HG03439 (cell line): ENCODE results near the gene PEA15.

Source experiments
- ATAC-seq: cut with Tn5 transposase; IDR thresholded peaks from one replicate; pipeline ENCODE4 v1.9.1; 2021; ENCODE audit warnings: mild to moderate bottlenecking, moderate library complexity; ENCODE audit not compliant: unreplicated experiment

The PEA15 gene

DNA sequence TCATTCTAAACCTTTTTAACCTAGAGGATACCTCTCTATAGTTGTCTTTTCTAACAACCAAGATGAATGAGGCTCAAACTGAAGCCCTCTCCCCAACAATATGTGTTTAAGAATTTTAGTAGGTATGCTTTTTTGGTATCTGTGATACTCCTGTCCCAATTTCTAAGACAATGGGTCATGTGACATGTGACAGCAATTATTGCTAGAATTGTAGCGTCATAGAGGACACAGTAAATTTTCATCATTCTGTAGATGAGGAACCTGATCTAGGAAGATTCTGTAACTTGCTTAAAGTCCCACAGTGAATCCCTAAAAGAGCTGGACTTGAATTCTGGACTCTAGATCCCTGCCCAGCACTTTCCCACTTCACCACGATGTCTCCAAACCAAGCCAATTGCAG is 26.5 kb upstream of the PEA15 start:
- no peak for ATAC-seq

DNA sequence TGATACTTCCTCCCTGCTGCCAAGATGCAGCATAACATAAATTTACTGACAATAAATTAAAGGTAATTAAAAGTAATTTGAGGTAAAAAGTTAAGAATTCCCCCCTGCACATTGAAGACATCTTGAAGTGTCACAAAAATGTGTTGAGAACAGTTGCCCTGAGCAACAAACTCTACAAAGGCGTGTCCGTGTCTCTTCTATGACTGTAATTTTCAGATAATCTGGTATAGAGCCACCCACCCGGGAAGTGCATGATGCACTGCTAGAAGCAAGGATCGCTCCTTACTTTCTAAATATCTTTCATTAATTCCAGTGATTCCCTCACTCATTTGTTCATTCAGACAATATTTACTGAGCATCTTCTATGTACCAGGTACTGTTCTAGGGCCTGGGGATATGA is 25.8 kb upstream of the PEA15 start:
- no peak for ATAC-seq

DNA sequence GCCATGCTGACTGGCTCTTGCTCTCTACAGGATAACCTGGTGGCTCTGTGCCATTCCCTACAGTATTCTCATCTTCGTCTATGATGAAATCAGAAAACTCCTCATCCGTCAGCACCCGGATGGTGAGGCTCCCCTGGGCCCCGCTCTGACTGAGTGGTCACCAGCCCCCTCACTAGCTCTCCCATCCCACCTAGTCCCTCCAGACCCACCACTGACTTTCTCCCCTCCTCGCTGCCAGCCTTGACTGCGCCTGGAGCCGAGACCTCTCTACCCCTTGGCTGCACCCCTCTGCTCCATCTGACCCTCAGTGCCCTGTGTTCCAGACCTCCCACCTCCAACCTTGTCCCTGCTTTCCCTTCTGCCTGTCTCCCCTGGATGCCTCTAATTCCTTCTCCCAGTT is 18.9 kb upstream of the PEA15 start:
- ATAC-seq: no peak

DNA sequence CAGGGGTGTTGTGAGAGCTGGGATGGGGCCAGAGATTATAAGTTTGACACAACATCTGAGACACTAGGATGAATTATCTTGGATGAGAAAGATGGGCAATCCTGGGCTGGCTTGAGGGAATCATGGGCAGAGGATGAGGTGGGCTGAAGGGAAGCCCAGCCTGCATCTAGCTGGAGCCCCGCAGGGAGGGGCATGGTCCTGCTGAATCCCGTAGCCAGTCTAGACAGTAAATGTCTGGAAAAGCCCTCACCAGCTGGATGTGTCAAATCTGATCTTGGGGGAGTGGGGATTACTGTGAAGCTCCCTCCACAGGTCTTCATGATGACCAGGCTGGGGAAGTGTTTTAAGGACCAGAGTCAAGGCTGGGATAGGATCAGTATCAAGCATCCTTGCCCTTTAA is 18.5 kb upstream of the PEA15 start:
- no peak for ATAC-seq

DNA sequence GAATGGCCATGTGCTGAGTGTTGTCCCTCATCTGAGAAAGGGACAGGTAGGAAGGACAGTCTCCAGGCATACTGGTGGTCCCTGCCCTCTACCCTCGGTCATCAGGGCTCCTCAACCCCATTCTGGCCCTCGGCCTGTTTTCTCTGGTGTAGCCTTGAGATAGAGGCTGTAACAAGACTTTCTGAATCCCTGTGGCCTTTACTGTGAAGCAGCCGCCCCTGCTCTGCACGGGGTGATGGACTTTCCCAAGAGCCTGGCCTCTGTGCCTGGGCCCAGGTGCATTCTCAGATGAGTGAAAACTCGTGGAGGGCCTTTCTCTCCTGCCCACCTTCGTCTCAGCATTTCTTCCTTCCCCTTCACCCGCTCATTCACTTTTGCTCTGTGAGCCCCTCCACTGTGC is 17.8 kb upstream of the PEA15 start:
- ATAC-seq: no peak

DNA sequence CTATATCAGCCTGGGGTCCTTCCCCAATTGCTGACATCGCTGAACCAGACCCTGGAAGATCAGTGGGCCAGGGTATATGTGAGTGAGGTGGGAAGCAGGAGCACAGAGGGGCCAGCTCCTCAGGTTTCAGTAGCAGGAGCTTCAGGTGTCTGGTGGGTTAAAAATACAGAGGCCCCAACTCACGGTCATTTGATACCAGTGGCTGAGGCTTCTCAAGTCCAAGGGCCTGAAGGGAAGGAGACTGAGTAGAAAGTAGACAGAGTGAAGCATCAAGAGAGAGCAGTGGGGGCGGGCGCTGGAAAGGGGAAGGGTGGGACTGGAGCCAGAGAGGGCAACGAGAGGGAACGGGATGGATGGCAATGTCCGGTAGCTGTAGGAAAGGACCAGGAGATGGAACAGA is 16.8 kb upstream of the PEA15 start:
- ATAC-seq: no peak

DNA sequence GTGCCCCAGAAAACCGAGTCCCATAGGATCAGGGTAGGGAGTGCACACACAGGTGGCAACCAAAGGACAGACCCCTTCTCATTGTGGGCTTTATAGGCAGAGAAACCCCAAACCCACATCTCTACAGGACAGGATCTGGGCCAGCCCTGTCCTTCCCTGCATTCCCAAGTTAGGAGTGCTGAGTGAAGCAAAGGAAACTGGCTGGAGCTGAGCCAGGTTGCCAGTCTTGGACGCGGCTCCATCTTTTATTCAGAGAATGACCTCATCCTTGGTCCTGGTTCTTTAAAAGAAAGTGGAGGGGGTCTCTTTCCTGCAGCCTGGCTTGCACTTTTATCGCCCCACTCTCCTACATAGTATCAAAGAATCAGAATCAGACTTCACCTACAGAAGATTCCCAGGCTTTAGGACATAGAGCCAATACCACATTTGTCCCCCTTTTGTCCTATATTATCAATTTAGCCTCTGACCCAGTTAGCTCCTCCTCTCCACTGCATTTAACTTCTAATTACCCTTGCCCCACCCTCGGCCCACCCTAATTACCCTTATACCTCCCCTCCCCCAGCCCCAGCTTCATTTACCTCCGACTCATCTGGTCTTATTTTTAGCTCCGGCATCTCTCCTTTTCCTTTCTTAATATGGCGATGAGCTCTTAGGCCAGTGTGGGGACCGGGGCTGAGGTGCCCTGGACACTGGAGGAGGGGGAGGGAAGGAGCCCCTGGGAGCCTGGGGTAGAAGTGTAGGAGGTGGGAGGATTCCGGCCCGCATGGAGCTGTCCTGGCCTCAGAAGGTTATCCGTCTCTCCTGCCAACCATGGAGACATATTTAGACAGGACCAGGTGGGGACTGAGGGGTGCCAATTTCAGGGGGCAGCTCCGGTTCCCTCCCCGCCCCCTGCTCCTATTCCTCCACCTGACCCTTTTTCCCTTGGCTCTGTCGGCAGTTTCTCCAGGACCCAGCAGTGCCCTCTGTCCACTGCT is 15.2 kb upstream of the PEA15 start, which contains the start of gene CASQ1:
Gene CASQ1, plus strand, starts transcription at position 927 of the 977 bp plus-strand sequence. CDS start 177 bp downstream, outside the sequence.
- ATAC-seq: no peak

DNA sequence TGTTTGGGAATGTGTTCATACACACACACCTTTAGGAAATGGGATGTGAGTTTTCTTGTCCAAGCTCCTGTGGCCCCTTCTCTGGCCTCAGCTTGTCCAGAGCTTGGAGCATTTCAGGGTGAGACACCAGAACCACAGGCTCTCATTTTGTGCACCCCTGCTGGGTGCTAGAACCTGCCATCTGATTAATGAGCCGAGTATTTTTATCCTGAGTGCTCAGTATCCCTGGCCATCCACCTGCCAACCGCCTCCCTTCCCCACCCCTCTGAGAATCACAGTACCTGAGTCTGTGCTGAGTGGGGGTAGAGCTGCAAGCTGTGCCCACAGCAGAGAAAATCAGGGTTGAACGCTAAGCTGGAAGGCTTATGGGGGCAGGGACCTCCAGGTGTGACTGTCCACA is 13.4 kb upstream of the PEA15 start:
- ATAC-seq: no peak

DNA sequence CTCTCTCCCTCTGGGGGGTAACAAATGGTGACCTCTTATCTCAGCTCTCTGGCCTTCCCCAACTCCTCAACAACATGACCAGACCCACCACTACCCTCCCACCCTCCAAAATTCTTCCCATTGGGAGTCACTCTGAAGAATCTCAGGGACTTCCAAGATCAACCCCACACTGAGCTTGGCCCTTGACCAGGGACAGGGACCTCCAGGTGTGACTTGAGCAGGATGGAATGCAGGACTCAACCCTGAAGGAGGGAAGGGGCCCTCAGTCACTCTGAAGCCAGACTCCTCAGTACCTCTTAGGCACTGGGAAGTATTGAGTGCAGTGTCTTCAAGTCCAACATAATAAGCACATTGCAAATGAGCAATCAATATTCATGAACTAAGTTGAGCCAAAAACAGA is 12.9 kb upstream of the PEA15 start:
- ATAC-seq: no peak

DNA sequence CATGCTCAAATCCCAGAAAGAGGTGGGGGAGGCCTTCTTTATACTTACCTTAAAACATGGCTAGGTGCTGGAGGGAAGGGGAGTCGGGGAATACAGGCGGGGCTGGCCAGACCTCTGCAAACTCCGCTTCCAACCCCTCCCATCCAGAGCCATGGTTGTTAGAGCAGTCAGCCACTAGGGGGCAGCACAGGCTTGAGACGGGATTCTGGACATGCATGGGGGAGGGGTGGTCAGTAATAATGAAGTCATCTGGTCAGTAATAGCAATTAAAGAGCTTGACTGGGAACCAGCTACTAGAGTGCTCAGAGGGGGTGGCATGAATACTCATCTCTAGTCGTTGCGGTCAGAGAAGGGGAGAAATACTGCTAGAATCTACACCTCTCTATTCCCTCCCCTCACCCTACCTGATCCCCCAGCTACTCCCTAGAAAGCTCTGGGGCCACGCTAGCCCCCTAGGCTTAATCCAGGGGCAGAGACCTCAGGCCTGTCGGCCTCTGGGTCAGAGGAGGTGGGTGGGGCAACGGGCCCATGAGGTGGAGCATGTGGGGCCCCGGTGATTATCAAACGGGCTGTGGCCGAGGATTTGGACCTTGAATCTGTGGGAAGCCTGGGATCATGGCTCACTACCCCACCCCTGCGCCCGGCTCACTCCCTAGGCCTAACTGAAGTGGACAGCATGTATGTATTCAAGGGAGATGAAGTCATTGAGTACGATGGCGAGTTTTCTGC is 11.9 kb upstream of the PEA15 start:
- ATAC-seq: no peak

DNA sequence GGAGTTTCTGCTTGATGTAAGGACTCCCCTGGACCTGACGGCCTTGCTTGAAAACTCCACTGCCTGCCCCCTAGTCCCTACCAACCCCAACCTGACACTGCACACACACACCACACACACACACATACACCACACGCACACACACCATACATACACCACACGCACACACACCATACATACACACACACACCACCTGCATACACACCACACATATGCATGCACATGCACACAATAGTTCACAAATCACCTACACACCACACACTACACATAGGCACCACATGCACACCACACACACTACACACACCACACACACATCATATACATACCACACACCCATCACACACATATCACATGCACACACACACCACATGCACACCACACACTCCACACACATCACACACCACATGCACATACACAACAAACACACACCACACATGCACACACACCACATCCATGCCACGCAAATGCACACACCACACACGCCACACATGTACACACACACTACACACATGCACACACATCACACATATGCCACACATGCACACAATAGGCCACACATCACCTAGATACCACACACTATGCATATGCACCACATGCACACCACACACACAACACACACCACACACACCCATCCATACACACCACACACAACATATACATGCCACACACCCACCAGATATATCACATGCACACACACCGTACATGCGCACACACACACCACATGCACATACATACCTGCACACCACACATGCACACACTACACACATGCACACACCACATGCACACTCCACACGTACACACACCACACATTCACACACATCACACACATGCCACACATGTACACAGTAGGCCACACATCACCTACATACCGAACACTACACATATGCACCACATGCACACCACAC is 11.1 kb upstream of the PEA15 start:
- no peak for ATAC-seq

DNA sequence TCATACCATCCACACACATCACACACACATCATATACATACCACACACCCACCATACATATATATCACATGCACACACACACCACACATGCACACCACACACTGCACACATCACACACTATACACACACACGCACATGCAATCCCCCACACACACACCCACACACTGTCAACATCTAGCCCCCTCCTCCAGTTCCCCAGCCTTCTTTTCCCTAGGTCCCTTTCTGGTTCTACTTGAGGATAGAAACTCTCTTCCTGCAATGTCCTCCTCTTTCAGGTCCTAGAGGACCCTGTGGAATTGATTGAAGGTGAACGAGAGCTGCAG is 10.5 kb upstream of the PEA15 start:
- ATAC-seq: no peak

DNA sequence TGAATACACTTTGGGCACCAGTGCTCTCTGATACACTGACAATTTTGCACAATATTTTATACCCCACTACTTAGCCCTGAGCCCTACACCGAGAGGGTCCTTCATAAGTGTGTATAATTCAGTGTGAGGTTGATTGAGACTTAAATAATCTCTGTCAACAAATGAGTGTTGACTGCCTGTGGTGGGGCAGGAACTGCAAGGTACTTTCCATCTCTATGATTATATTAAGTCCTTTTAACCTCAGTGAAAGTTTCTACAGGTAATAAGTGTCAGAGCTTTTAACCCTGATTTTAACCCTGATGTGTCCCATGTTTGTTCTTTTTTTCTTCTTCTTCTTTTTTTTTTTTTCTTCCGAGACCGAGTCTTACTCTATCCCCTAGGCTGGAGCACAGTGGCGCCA is 9.0 kb upstream of the PEA15 start:
- no peak for ATAC-seq

DNA sequence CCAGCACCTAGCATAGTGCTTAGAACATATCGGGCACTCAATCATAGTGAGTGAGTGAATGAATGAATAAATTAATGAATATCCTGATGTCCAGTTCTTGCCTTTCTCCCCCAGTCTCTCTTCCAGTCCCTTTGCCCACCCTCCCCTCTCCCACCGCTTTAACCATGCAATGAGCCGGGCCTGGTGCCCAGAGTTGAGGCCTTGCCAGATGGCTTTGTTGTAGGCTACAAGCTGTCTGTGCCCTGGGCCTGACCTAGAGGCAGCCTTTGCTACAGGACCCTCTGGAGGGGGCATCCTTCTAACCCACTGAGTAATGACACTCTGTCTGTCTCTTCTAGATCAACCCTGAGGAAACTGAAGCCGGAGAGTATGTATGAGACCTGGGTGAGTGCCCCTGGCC is 8.0 kb upstream of the PEA15 start:
- no peak for ATAC-seq

DNA sequence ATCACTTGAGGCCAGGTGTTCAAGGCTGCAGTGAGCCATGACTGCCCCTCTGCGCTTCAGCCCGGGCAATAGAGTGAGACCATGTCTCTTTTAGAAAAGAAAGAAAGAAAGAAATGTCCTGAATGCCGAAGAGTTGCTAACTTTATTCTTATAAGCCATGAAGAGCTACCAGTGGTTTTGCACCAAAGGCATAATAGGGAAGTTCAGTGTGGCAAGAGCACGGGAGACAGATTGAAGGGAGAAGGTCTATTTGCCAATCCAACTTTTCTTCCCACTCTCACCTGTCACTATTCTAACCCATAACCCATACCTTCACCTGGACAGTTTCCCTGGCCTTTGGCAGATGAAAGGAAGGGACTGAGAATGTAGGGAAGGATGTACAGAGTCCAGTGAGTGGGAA is 4.4 kb upstream of the PEA15 start:
- ATAC-seq: no peak

DNA sequence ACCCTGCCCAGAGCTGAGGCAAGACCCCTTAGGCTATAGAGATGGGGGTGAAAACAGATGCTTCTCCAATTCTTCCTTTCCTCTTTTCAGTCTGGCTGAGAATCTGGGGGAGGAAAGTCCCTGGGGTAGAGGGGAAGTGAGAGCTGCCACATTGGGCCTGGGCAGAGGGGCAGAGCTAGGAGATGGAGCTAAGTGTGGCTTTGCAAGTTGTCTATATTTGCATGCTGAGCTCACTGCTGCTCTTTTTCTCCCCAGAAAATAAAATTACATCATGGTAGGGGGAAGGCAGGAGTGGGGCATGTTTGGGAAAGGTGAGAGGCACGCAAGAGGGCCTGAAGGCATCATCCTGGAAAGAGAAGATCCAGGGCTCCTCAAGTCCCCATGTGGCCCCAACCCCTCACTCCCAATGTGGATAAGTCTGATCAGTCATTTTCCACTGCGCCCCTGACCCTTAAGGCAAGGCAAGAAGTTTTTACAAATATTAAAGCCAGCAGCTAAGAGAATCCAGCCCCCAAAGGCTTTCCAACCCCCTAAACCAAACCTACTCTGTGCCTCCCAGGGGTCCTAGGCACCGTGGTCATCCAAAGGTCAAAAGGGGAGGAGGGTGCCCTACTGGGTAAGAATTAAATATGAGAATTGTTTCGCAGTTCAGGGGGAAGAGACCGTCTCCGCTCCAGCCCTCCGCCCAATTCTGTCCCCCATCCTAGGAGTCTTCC is 500 bp upstream of the PEA15 start:
- peak; percentile 53 for ATAC-seq

DNA sequence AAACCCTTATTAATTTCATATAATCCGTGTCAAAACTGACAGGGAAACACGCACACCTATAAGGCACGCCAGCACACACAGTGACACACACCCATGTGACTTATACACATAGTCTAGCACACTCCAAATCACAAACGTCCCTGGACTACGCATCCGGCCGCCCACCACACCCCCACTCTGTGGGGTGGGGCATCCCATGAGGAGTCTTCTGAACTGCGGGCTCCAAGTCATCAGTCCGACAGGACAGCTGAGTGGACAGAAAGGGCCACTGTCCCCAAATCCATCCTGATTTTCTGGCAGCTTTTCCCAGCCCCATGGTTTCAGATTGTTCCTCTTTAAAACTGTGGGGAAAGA is 829 bp downstream of the PEA15 start:
- ATAC-seq: peak; percentile 28

DNA sequence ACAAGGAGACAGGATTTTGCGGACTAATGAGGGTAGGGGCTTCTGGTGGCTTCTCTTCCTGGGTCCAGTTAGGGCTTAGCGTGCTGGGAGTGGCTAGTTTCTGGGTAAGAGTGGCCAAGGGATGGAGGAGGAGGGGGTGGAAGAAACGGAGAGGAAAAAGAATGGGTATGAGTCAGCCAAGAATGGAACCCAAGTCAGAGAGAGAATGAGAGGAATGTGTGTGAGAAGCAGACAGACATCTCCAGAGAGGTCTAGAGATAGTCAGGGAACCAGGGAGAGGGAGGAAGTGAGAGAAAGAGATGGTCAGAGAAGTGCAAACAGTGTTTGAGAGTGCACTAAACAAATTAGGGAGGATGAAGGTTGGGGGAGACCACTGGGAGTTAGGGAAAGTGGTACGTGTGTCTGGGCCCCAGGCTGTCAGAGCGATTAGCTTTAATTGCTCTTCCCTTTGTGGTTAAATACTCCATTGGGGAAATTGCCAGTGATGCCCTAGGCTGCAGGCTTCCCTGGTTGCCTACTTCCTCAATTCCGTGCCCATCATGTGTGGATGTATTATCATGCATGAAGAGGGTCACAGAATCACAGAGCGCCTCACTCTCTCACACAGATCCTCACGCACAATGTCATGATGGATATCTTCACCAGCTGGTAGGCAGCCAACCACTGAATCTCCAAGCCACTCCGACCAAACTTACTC is 1.4 kb downstream of the PEA15 start:
- ATAC-seq: no peak

DNA sequence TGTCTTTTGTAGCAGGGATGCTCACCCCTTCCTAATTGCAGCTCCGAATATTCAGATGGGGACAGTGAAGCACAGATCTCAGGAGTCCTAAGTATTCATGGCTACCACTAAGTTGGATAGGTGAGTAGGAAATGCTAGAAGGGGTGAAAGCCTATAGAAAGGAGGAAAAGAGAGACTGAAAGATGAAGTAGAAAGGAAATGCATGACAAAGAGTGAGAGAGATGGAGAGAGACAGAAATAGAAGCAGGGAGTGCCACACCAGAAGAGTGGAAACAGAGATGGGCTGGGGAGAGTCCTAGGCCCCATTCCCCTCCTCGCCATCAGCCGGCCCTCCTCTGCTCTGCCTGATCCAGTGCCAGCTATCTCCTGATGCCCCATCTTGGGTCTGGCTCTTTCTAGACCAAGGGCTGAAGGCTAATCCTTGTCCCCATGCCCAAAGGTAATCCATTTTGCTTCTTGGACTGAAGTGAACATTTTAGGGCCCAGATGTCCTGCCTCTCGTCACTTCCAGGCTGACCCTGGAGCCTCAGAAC is 2.0 kb downstream of the PEA15 start:
- ATAC-seq: no peak
